A673 (cell line): Measurements from ENCODE around the gene DCAF8. TPM values are rescaled to one million over a fixed set of nuclear protein-coding genes. Genes with fewer than 3 reads are reported as not detected.
A peak's percentile ranks its signal among the peaks of the same experiment; 100 is the strongest.

Experiments used
- BruUV-seq: library from RNA; stranded (reverse); fragments of 400-500 nt; replicated peaks from 2 replicates; lab custom pipeline; 2021; lab: Mats Ljungman, UMichigan
- CTCF ChIA-PET: fragments of 300-600 bp; sonication (Branson Sonifier 250); formaldehyde crosslinking; loops from one replicate; lab custom pipeline; 2022; ENCODE audit warnings: antibody characterized with exemption; lab: Charles Lee
- POLR2A ChIA-PET: fragments of 300-600 bp; sonication (Branson Sonifier 250); formaldehyde crosslinking; loops from one replicate; lab custom pipeline; 2022; ENCODE audit warnings: antibody characterized with exemption; ENCODE audit not compliant: low non-redundant PET; lab: Charles Lee
- DNase-seq: peaks from one replicate; pipeline ENCODE4 v3.0.0-alpha.2; 2015; ENCODE audit warnings: low spot score
- H3K27ac ChIP-seq: fragments of 200-600 bp; sonication (generic); 2 replicates; pipeline ENCODE4 v1.5.1; 2016; ENCODE audit warnings: mixed run types, low read depth, mild to moderate bottlenecking, mixed read lengths, antibody characterized with exemption, low read length; ENCODE audit not compliant: poor library complexity, severe bottlenecking
- H3K27me3 ChIP-seq: fragments of 200-600 bp; sonication (generic); replicated peaks from 2 replicates; pipeline ENCODE4 v1.6.1; 2017; ENCODE audit warnings: mixed run types, low read depth, mild to moderate bottlenecking, mixed read lengths, antibody characterized with exemption, low read length; ENCODE audit not compliant: insufficient read depth, poor library complexity
- H3K36me3 ChIP-seq: fragments of 200-600 bp; sonication (generic); 2 replicates; pipeline ENCODE4 v1.6.1; 2016; ENCODE audit warnings: mixed run types, mild to moderate bottlenecking, mixed read lengths, antibody characterized with exemption, low read length; ENCODE audit not compliant: insufficient read depth, poor library complexity, severe bottlenecking
- H3K4me1 ChIP-seq: fragments of 200-600 bp; sonication (generic); 2 replicates; pipeline ENCODE4 v1.6.1; 2017; ENCODE audit warnings: mixed run types, mild to moderate bottlenecking, mixed read lengths, antibody characterized with exemption, low read length; ENCODE audit not compliant: insufficient read depth, poor library complexity, severe bottlenecking
- H3K4me3 ChIP-seq: fragments of 200-600 bp; sonication (generic); 2 replicates; pipeline ENCODE4 v1.5.1; 2016; ENCODE audit warnings: low read depth, mixed run types, mild to moderate bottlenecking, mixed read lengths, low read length; ENCODE audit not compliant: poor library complexity, severe bottlenecking
- H3K9me3 ChIP-seq: fragments of 200-600 bp; sonication (generic); 2 replicates; pipeline ENCODE4 v1.6.1; 2016; ENCODE audit warnings: mixed run types, low read depth, mild to moderate bottlenecking, mixed read lengths, antibody characterized with exemption, low read length; ENCODE audit not compliant: poor library complexity, severe bottlenecking
- EZH2 ChIP-seq: fragments of 200-600 bp; sonication (generic); IDR thresholded peaks from 2 replicates; pipeline ENCODE4 v1.6.1; 2017; ENCODE audit warnings: borderline replicate concordance, low read depth, mild to moderate bottlenecking, mixed read lengths, antibody characterized with exemption, low read length; ENCODE audit not compliant: poor library complexity, severe bottlenecking
- intact Hi-C: fragments of 100-400 bp; cut with micrococcal nuclease; formaldehyde crosslinking; loops from one replicate; pipeline ENCODE4 v1.10.0; 2022; ENCODE audit not compliant: unreplicated experiment
- total RNA-seq: library from RNA; stranded (reverse); gene quantifications from 2 replicates; pipeline ENCODE4 v1.2.3, GENCODE V29; 2021
- TF ChIP-seq, protein P1 (sequence below): fragments of 300-800, 200-600 bp; sonication (generic); conservative IDR thresholded peaks from 2 replicates; pipeline ENCODE4 v1.5.1; 2017; ENCODE audit warnings: low read depth, mild to moderate bottlenecking, antibody characterized with exemption, low read length, moderate library complexity, mixed read lengths

The DCAF8 gene
- total RNA-seq, 1 experiment from 2014 or later = 108 TPM

DNA sequence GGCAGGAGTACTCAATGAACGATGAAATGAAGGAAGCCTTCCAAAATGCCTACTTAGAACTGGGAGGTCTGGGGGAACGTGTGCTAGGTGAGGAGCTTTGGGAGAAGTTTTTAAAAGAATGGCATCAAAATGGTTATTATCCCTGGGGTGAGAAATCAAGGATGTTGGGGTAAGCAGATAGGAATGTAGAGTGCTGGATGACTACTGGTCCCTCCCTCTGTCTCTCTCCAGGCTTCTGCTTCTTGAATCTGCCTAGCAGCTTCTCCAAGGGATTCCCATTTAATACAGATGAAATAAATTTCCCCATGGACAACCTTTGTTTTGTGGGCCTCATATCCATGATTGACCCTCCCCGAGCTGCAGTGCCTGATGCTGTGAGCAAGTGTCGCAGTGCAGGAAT lies 91.0 kb downstream of the DCAF8 start:
- POLR2A ChIA-PET = no interaction called here
- intact Hi-C loops = no loop called here

DNA sequence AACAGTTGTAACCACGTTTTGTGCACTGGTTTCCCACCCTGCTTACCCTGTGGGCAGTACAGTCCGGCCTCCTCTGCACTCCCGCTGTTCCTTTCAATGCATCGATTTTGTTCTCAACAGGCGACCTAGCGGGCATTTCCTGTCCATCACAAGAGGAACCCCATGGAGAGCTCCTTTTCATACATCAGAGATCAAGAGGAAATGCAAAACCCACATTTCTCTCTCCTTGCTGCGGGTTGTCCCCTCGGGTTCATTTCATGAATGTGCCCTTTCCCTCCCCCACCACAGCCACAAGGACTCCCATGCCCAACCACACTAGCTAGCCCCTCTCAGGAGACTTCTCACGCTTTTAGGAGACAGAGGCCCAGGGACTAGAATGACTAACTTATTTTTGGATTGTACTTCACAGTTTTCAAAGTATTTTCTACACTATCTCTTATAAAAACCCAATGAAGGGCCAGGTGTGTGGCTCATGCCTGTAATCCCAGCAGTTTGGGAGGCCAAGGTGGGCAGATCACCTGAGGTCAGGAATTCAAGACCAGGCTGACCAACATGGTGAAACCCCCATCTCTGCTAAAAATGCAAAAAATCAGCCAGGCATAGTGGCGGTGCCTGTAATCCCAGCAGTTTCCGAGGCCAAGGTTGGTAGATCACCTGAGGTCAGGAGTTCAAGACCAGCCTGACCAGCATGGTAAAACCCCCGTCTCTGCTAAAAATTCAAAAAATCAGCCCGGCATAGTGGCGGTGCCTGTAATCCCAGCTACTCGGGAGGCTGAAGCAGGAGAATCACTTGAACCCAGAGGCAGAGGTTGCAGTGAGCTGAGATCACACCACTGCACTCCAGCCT lies 92.6 kb downstream of the DCAF8 start:
- ChIA-PET POLR2A (interaction anchor here (0.6 kb wide), 1 partner anchor 36 kb away, joined by 3 read pairs; no protein-coding TSS in a partner anchor), CTCF (interaction anchor here (0.6 to 1.3 kb wide), 2 partner anchors 82 to 84 kb away, joined by 3 to 4 read pairs; no protein-coding TSS in a partner anchor)
- intact Hi-C loops = no loop called here
- peak; percentile 95 for DNase-seq
- Histone ChIP-seq H3K4me3 (no peak overlapping the region), H3K36me3 (no peaks in the 10 kb centered on the region), H3K9me3 (no peaks in the 10 kb centered on the region), H3K27me3 (no peaks in the 10 kb centered on the region), H3K27ac (peak overlapping the region; percentile 44), H3K4me1 (peaks cover 17% of the 10 kb centered on the region)
- no TSS peak for BruUV-seq
- TF ChIP-seq, protein P1, sequence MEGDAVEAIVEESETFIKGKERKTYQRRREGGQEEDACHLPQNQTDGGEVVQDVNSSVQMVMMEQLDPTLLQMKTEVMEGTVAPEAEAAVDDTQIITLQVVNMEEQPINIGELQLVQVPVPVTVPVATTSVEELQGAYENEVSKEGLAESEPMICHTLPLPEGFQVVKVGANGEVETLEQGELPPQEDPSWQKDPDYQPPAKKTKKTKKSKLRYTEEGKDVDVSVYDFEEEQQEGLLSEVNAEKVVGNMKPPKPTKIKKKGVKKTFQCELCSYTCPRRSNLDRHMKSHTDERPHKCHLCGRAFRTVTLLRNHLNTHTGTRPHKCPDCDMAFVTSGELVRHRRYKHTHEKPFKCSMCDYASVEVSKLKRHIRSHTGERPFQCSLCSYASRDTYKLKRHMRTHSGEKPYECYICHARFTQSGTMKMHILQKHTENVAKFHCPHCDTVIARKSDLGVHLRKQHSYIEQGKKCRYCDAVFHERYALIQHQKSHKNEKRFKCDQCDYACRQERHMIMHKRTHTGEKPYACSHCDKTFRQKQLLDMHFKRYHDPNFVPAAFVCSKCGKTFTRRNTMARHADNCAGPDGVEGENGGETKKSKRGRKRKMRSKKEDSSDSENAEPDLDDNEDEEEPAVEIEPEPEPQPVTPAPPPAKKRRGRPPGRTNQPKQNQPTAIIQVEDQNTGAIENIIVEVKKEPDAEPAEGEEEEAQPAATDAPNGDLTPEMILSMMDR = no peak
- TF ChIP-seq EZH2 = no peak

More for the DNA sequence above, 91.0 kb downstream of the DCAF8 start:
- Histone ChIP-seq H3K4me3 (no peak overlapping the region), H3K36me3 (no peaks in the 10 kb centered on the region), H3K27ac (no peak overlapping the region), H3K4me1 (peaks cover 17% of the 10 kb centered on the region), H3K27me3 (no peaks in the 10 kb centered on the region), H3K9me3 (no peaks in the 10 kb centered on the region)
- no TSS peak for BruUV-seq
- CTCF ChIA-PET = no interaction called here
- no peak for DNase-seq
- TF ChIP-seq, protein P1 = no peak
- TF ChIP-seq EZH2 = no peak

DNA sequence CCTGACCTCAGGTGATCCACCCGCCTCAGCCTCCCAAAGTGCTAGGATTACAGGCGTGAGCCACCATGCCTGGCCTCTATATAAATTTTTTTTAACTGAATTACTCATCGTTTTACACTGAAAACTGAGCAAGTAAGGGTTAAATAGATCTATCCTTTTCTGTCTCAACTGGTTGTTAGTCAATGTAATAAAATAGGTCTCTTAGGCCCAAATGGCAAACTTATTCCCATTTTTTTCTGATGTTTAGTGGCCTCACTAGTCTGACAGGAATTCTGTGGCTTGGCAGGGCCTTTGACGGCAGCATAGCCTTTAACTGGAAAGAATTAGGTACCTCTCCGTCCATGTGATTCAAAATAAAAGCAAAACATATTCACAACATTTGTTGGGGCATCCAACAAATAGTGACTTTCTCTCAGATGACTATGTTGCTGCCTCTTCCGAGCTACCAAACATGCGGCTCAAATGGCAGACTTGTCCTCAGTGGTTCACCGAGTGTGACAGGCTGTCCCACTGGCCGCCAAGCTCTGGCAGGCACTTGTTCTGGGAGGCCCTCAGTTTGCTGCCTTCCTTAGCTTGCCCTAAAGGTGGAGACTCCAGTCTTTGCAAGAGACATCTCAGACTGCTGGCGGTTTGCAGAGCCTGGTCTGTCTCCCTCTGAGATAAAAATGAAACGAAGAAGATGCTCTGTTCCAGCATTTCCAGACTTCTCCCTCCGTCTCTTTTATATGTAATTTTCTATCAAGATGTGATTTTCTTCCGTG lies 93.6 kb downstream of the DCAF8 start:
- Histone ChIP-seq H3K27ac (peak overlapping the region; percentile 44), H3K36me3 (no peaks in the 10 kb centered on the region), H3K4me3 (no peak overlapping the region), H3K27me3 (no peaks in the 10 kb centered on the region), H3K4me1 (peaks cover 17% of the 10 kb centered on the region), H3K9me3 (no peaks in the 10 kb centered on the region)
- ChIA-PET CTCF (interaction anchor here (0.6 to 1.3 kb wide), 2 partner anchors 83 kb away, joined by 3 to 4 read pairs; no protein-coding TSS in a partner anchor), POLR2A (interaction anchor here (0.6 kb wide), 1 partner anchor 37 kb away, joined by 3 read pairs; no protein-coding TSS in a partner anchor)
- no peak for TF ChIP-seq EZH2
- TF ChIP-seq, protein P1 = 0 out of 2 replicates have a peak, but pooled peaks have one; percentile 19
- intact Hi-C loops = no loop called here
- BruUV-seq = no TSS peak
- DNase-seq = peak; percentile 61
